ENCODE results near the gene ARL15.

DNA sequence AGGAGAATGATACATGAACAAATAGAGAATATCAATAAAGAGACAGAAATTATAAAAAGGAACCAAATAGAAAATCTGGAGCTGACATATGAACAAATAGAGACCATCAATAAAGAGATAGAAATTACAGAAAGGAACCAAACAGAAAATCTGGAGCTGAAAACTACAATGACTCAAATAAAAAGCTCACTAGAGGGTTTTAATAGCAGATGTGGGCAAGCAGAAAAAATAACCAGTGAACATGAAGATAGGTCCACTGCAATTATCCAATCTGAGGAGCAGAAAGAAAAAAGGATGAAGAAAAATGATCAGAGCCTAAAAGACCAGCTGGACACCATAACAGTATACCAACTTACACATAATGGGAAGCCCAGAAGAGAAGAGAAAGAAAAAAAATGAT is 353.7 kb downstream of the ARL15 start:
- TF ChIP-seq CTCF (IDR thresholded peaks at IDR 0.05; ENCODE audit: borderline replicate concordance, extremely low read depth, low read length, poor library complexity, severe bottlenecking), result no peak
- no peak for TF ChIP-seq EZH2 (IDR thresholded peaks at IDR 0.05; ENCODE audit: borderline replicate concordance, low read depth, low read length, severe bottlenecking)
